Stimulated activated CD4-positive, alpha-beta T cell treated with anti-CD3 and anti-CD28 coated beads, Interleukin-2, amount 100 ng/mL, for 4 hours (primary cell): ENCODE data around the gene RNASE3.
"Not testable (repeated sequence)": the region's sequence is repeated elsewhere in the genome, so short reads cannot be mapped to it uniquely, and the experiment has no call there.

ENCODE experiments used
- DNase-seq: peaks from one replicate; pipeline ENCODE4 v3.0.0-alpha.2; 2020; ENCODE audit warnings: low read depth

RNASE3 gene

DNA sequence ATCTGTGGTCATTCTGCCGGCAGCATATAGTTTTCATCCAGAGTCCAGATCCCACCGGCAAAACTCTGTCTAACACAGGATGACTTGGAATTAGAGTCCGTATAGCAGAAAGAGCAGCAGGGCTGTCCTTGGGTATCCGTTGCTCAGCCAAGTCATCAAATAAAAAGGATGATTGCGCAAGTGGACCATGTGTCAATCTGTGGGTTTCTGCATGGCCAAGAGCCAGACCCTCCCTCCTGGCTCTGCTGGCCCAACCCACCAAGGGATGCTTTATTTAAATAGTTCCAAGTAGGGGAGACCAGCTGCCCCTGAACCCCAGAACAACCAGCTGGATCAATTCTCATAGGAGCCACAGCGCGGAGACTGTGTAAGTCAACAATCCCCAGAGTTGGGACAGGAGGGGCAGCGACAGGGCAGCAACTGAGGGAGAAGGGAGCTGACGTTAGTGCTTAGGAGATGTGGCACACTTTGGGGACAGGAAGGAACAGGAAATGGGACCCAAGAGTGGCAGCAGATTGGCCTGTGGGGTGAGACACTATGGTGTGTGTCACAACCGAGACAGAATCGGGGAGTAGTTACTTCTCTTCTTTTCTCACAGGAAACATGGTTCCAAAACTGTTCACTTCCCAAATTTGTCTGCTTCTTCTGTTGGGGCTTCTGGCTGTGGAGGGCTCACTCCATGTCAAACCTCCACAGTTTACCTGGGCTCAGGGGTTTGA lies 28.0 kb downstream of the RNASE3 start:
- DNase-seq, result not testable (repeated sequence)

DNA sequence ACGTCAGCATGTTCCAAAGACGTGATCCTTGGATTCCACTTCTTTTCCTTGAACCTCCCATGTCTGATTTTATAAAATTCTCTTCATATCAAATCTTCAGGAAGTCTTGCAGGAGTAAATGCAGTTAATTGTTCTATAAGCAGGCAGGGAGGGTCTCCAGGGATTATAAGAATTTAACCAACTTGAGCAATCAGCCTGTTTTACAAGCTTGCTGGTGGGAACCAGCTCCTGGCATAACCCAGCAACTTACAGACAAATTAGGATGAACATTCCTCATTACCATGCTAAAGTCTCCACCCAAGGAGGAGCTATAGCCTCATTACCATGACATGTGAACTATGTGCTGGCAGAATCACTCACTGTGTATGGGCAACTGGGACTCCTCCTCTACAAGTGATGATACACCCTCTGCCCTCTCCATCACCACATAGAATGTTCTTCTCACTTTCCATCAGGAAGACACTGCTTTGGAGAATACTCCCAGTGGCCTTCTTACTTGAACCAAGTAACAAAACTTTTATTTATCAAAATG lies 32.6 kb downstream of the RNASE3 start:
- not testable (repeated sequence) for DNase-seq

GRCh38 chr14:20934148-20934762 lies 43.1 kb downstream of the RNASE3 start:
- DNase-seq, result no peak

GRCh38 chr14:20935303-20935984 lies 44.3 kb downstream of the RNASE3 start:
- no peak for DNase-seq
